Omental fat pad (tissue), 4 donors: ENCODE data around the gene AAMDC. TPM values are rescaled to one million over a fixed set of nuclear protein-coding genes. Genes with fewer than 3 reads are reported as not detected.
"Not testable (repeated sequence)": the region's sequence is repeated elsewhere in the genome, so short reads cannot be mapped to it uniquely, and the experiment has no call there.

Experiments used
- ATAC-seq: fragments of 150-250 bp; one replicate; pipeline ENCODE4 v1.9.1; 2016; ENCODE audit warnings: mild to moderate bottlenecking, moderate library complexity; ENCODE audit not compliant: low FRiP score
- DNase-seq: peaks from one replicate; pipeline ENCODE4 v3.0.0-alpha.2; 2019; ENCODE audit warnings: low spot score
- total RNA-seq, 4 donors: library from RNA; depleted of rRNA; stranded (reverse); fragments of >200 nt; gene quantifications; one replicate each; pipeline ENCODE4 v1.1.0, GENCODE V29; 2016
- TF ChIP-seq, protein P1 (sequence below), 3 donors: fragments of 450-650 bp; IDR thresholded peaks; one replicate each; pipeline ENCODE4 v1.5.1; 2016 to 2017; ENCODE audit warnings: antibody characterized with exemption in 3 of 3, mild to moderate bottlenecking in 3 of 3, moderate library complexity in 2 of 3

Gene AAMDC
- total RNA-seq, 4 donors from 2014 or later, result 10.4 to 47.6 (median 37.7) TPM

DNA sequence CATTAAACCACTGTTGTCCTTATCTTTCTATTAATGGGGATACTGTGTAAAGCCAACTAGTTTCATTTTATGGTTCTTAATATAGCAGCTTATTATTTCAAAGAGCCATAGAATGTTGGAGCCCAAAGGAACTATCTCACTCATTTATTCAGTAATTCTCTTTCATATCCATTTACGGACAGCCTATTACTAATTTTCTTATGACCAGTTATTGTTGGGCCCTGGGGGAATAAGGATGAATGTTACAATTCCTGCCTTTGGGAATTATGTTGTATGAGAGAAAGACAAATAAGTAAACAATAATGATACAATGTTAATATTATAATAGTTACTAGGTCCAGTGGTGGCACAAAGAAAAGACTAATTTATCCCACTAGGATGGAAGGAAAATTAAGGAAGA is 52.4 kb downstream of the AAMDC start:
- DNase-seq (no peak), ATAC-seq (no peak)
- TF ChIP-seq, protein P1, sequence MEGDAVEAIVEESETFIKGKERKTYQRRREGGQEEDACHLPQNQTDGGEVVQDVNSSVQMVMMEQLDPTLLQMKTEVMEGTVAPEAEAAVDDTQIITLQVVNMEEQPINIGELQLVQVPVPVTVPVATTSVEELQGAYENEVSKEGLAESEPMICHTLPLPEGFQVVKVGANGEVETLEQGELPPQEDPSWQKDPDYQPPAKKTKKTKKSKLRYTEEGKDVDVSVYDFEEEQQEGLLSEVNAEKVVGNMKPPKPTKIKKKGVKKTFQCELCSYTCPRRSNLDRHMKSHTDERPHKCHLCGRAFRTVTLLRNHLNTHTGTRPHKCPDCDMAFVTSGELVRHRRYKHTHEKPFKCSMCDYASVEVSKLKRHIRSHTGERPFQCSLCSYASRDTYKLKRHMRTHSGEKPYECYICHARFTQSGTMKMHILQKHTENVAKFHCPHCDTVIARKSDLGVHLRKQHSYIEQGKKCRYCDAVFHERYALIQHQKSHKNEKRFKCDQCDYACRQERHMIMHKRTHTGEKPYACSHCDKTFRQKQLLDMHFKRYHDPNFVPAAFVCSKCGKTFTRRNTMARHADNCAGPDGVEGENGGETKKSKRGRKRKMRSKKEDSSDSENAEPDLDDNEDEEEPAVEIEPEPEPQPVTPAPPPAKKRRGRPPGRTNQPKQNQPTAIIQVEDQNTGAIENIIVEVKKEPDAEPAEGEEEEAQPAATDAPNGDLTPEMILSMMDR (IDR thresholded peaks at IDR 0.05), result no peak

GRCh38 chr11:77874206-77874605 is 53.3 kb downstream of the AAMDC start:
- ATAC-seq (no peak), DNase-seq (no peak)
- TF ChIP-seq, protein P1 (IDR thresholded peaks at IDR 0.05), result no peak

DNA sequence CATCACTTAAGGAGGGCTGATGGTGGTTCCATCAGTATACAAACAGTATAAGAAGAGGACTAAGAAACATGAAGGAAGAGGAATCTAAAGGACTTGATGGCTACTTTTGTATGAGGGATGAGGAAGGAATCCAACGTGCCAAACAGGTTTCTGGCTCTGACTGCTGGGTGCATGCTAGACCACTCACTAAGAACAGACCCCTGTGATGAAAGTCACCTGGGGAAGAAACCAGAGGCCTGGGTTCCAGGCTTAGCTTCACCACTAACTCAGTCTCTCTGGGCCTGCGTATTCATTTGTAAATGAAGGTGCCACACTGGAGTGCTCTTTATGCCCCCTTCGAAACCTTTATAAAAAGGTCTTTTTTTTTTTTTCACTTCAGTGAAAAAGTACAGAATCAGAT is 55.1 kb downstream of the AAMDC start:
- TF ChIP-seq, protein P1 (IDR thresholded peaks at IDR 0.05), result no peak
- no peak for DNase-seq

DNA sequence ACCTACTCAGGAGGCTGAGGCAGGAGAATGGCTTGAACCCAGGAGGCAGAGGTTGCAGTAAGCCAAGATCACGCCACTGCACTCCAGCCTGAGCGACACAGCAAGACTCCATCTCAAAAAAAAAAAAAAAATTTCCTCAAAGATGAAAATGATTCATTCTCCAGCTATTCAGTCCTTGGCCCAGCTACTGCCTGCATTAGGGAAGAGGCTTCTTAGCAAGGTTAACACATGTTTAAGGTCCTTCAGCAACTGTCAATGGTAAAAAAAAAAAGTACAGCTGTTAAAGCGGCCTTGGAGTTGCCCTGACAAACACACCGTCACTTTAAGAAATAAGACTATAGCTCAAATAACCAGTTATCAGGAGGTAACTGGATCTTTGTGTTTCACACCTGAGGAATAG is 57.3 kb downstream of the AAMDC start:
- peak; percentile 71 for ATAC-seq
- DNase-seq, result not testable (repeated sequence)

More for the DNA sequence above, 55.1 kb downstream of the AAMDC start:
- ATAC-seq, result no peak

GRCh38 chr11:77879218-77879617 is 58.3 kb downstream of the AAMDC start:
- TF ChIP-seq, protein P1 (IDR thresholded peaks at IDR 0.05), result no peak
- no peak for ATAC-seq
- DNase-seq, result peak; percentile 32

DNA sequence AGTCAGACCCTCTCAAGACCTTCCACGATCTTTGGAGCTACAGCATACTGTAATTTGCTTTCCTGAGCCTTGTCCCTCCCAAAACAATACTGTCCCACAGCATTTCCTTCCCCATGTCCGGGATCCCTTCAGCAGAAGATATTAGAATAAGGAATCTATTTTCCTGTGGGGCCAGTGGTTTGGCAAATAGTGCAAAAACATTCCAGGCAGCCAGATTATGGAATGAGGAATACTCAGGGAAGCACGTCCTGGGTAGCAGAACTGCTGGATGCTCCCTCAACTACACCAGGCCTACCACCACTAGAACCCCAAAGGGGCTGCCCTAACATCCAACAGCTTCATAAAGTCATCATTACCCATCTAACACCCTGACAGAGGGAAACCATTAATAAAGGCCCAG is 61.5 kb downstream of the AAMDC start:
- DNase-seq (no peak), ATAC-seq (no peak)
- TF ChIP-seq, protein P1 (IDR thresholded peaks at IDR 0.05), result no peak

- ATAC-seq, result peak; percentile 55
- TF ChIP-seq, protein P1 (IDR thresholded peaks at IDR 0.05), result no peak
- DNase-seq, result no peak
These were observed 62.8 kb downstream of the AAMDC start for GRCh38 chr11:77883775-77884174.
